IMR-90 (cell line): ENCODE measurements around the gene ARAP2. TPM values are rescaled to one million over a fixed set of nuclear protein-coding genes. Genes with fewer than 3 reads are reported as not detected.

Experiments used
- ATAC-seq: fragments of 200-7000 bp; cut with Tn5 transposase; 2 replicates; pipeline ENCODE4 v1.9.1; 2020; ENCODE audit warnings: low read depth, mild to moderate bottlenecking, moderate library complexity
- BruUV-seq: library from RNA; stranded (reverse); fragments of 400-500 nt; replicated peaks from 2 replicates; lab custom pipeline; 2021; lab: Mats Ljungman, UMichigan
- CTCF ChIA-PET: fragments of 300-600 bp; formaldehyde crosslinking; extraction: SDS; loops from one replicate; lab custom pipeline; 2021; ENCODE audit warnings: antibody characterized with exemption; lab: Yijun Ruan, JAX
- POLR2A ChIA-PET: fragments of 300-600 bp; sonication (Branson Sonifier 250); formaldehyde crosslinking; loops from one replicate; lab custom pipeline; 2022; ENCODE audit warnings: antibody characterized with exemption; ENCODE audit not compliant: unreplicated experiment; lab: Charles Lee
- DNase-seq: peaks from one replicate; pipeline ENCODE4 v3.0.0; 2013
- H2AFZ ChIP-seq: replicated peaks from 2 replicates; pipeline ENCODE3; 2013; ENCODE audit warnings: low read length, mild to moderate bottlenecking; ENCODE audit not compliant: poor library complexity
- H2AK5ac ChIP-seq: 2 replicates; pipeline ENCODE4 v1.6.1; 2013; ENCODE audit warnings: low read depth, low read length, inconsistent platforms
- H2AK9ac ChIP-seq: replicated peaks from 2 replicates; pipeline ENCODE3; 2013; ENCODE audit warnings: mild to moderate bottlenecking, low read depth, low read length, moderate library complexity; ENCODE audit not compliant: poor library complexity
- H2BK120ac ChIP-seq: 2 replicates; pipeline ENCODE4 v1.6.1; 2013; ENCODE audit warnings: low read depth, low read length, inconsistent platforms
- H2BK15ac ChIP-seq: 3 replicates; pipeline ENCODE4 v1.6.1; 2013; ENCODE audit warnings: low read depth, low read length, inconsistent platforms
- H2BK20ac ChIP-seq: 2 replicates; pipeline ENCODE4 v1.6.1; 2013; ENCODE audit warnings: low read depth, mild to moderate bottlenecking, inconsistent platforms, low read length, moderate library complexity
- H2BK5ac ChIP-seq: 2 replicates; pipeline ENCODE4 v1.6.1; 2013; ENCODE audit warnings: mild to moderate bottlenecking, low read depth, low read length, inconsistent platforms; ENCODE audit not compliant: poor library complexity, severe bottlenecking
- H3K14ac ChIP-seq: replicated peaks from 2 replicates; pipeline ENCODE4 v1.6.1; 2013; ENCODE audit warnings: low read depth, low read length, inconsistent platforms
- H3K18ac ChIP-seq: 2 replicates; pipeline ENCODE4 v1.6.1; 2013; ENCODE audit warnings: low read depth, low read length, control low read depth
- H3K23ac ChIP-seq: 2 replicates; pipeline ENCODE4 v1.6.1; 2013; ENCODE audit warnings: low read depth, low read length, inconsistent platforms
- H3K27ac ChIP-seq: 2 replicates; pipeline ENCODE4 v1.5.1; 2013; ENCODE audit warnings: mild to moderate bottlenecking, control low read depth, low read length; ENCODE audit not compliant: insufficient read depth
- H3K27me3 ChIP-seq: 2 replicates; pipeline ENCODE4 v1.6.1; 2013; ENCODE audit warnings: low read length; ENCODE audit not compliant: control insufficient read depth, insufficient read depth
- H3K36me3 ChIP-seq: 2 replicates; pipeline ENCODE4 v1.6.1; 2013; ENCODE audit warnings: low read length, mixed read lengths; ENCODE audit not compliant: control insufficient read depth, insufficient read depth
- H3K4ac ChIP-seq: 2 replicates; pipeline ENCODE4 v1.6.1; 2013; ENCODE audit warnings: low read depth, low read length, inconsistent platforms
- H3K4me1 ChIP-seq: 2 replicates; pipeline ENCODE4 v1.6.1; 2013; ENCODE audit warnings: low read length, mixed read lengths; ENCODE audit not compliant: control insufficient read depth, insufficient read depth
- H3K4me2 ChIP-seq: 2 replicates; pipeline ENCODE4 v1.6.1; 2013; ENCODE audit warnings: low read depth, mild to moderate bottlenecking, control low read depth, low read length, moderate library complexity
- H3K4me3 ChIP-seq: 2 replicates; pipeline ENCODE4 v1.5.1; 2013; ENCODE audit warnings: low read depth, mild to moderate bottlenecking, control low read depth, low read length, moderate library complexity; ENCODE audit not compliant: insufficient read depth
- H3K56ac ChIP-seq: 2 replicates; pipeline ENCODE4 v1.6.1; 2013; ENCODE audit warnings: low read length, inconsistent platforms; ENCODE audit not compliant: insufficient read depth; ENCODE audit errors: extremely low read depth
- H3K79me1 ChIP-seq, 2 experiments: 2 replicates each; pipeline ENCODE4 v1.6.1; 2013; ENCODE audit warnings: low read length in 2 of 2, inconsistent platforms in 1 of 2, low read depth in 1 of 2
- H3K9ac ChIP-seq: 2 replicates; pipeline ENCODE4 v1.6.1; 2013; ENCODE audit warnings: low read depth, low read length, control low read depth
- H3K9me1 ChIP-seq: 2 replicates; pipeline ENCODE4 v1.6.1; 2013; ENCODE audit warnings: low read length, inconsistent platforms; ENCODE audit not compliant: insufficient read depth
- H3K9me3 ChIP-seq: 2 replicates; pipeline ENCODE4 v1.6.1; 2013; ENCODE audit warnings: low read length; ENCODE audit not compliant: control insufficient read depth, insufficient read depth
- H4K20me1 ChIP-seq: 2 replicates; pipeline ENCODE4 v1.6.1; 2013; ENCODE audit warnings: low read length, inconsistent platforms; ENCODE audit not compliant: insufficient read depth
- H4K5ac ChIP-seq: 2 replicates; pipeline ENCODE4 v1.6.1; 2013; ENCODE audit warnings: mild to moderate bottlenecking, low read depth, low read length, control low read depth
- H4K8ac ChIP-seq, 2 experiments: 2 replicates each; pipeline ENCODE4 v1.6.1; 2013; ENCODE audit warnings: low read depth in 2 of 2, low read length in 2 of 2, control low read depth in 1 of 2, inconsistent platforms in 1 of 2
- H4K91ac ChIP-seq: 2 replicates; pipeline ENCODE4 v1.6.1; 2013; ENCODE audit warnings: low read depth, low read length, inconsistent platforms; ENCODE audit not compliant: insufficient read depth
- CTCF ChIP-seq: conservative IDR thresholded peaks from 2 replicates; pipeline ENCODE4 v1.5.1; 2012; ENCODE audit warnings: mild to moderate bottlenecking, low read depth, low read length, improper control_type of control experiment
- ELK1 ChIP-seq: fragments of 150-350 bp; IDR thresholded peaks from 2 replicates; pipeline ENCODE4 v1.6.1; 2016; ENCODE audit warnings: low read depth, mild to moderate bottlenecking, low read length, moderate library complexity, borderline replicate concordance
- FOS ChIP-seq: fragments of 150-350 bp; IDR thresholded peaks from 2 replicates; pipeline ENCODE4 v1.6.1; 2016; ENCODE audit warnings: low read depth, low read length
- MAFK ChIP-seq: IDR thresholded peaks from 2 replicates; pipeline ENCODE4 v1.6.1; 2012; ENCODE audit warnings: low read depth, low read length, improper control_type of control experiment
- MXI1 ChIP-seq: IDR thresholded peaks from 2 replicates; pipeline ENCODE4 v1.6.1; 2012; ENCODE audit warnings: low read depth, mild to moderate bottlenecking, low read length, moderate library complexity, borderline replicate concordance
- POLR2A ChIP-seq: IDR thresholded peaks from 2 replicates; pipeline ENCODE4 v1.6.1; 2012; ENCODE audit warnings: mild to moderate bottlenecking, low read depth, low read length
- RFX5 ChIP-seq: IDR thresholded peaks from 2 replicates; pipeline ENCODE4 v1.8.0; 2012; ENCODE audit warnings: low read depth, mild to moderate bottlenecking, low read length, moderate library complexity
- SMC3 ChIP-seq: fragments of 150-350 bp; IDR thresholded peaks from 2 replicates; pipeline ENCODE4 v1.6.1; 2016; ENCODE audit warnings: low read depth, mild to moderate bottlenecking, antibody characterized with exemption, low read length, moderate library complexity
- WGBS, 2 experiments: methylation state at CpG; one replicate each; pipeline versions ENCODE4 v1.1.5 to v1.1.7; 2013; ENCODE audit warnings: missing lambda C conversion rate in 2 of 2; ENCODE audit not compliant: insufficient read length in 1 of 2; ENCODE audit errors: extremely low coverage in 2 of 2; 5-methylcytosine and 5-hydroxymethylcytosine counted together
- dilution Hi-C: fragments of 300-500 bp; cut with HindIII; formaldehyde crosslinking; loops from one replicate; pipeline ENCODE4 v1.14.3; 2018; ENCODE audit warnings: low sequenced_read_pairs; ENCODE audit not compliant: unreplicated experiment
- in situ Hi-C: fragments of 300-500 bp; cut with MboI; formaldehyde crosslinking; loops from 3 replicates; pipeline ENCODE4 v1.14.3; 2019; ENCODE audit warnings: low sequenced_read_pairs, inconsistent platforms, mixed read lengths
- intact Hi-C: fragments of 100-400 bp; cut with micrococcal nuclease; formaldehyde crosslinking; loops from 2 replicates; pipeline ENCODE4 v1.10.0; 2022
- polyA plus RNA-seq, 3 experiments: library from polyadenylated mRNA; depleted of rRNA; stranded (reverse); fragments of >200 nt; gene quantifications; 2 replicates each; pipeline ENCODE4 v1.2.3, GENCODE V29; 2012; ENCODE audit warnings: low replicate concordance in 1 of 3
- total RNA-seq: library from RNA; depleted of rRNA; stranded (reverse); fragments of >200 nt; gene quantifications from 2 replicates; pipeline ENCODE4 v1.2.3, GENCODE V29; 2012

The ARAP2 gene
- total and polyA plus RNA-seq, 2 of the 4 experiments (the other 2 are of a cell fraction) = 0.32 to 1.8 TPM

- H2AK9ac ChIP-seq = no peak overlapping the region
- no peak overlapping the region for H3K14ac ChIP-seq
- no peaks in the 10 kb centered on the region for H3K36me3 ChIP-seq
- H4K8ac ChIP-seq = no peak overlapping the region
- H3K9ac ChIP-seq = no peak overlapping the region
- in situ Hi-C loops (no loop called here), intact Hi-C loops (no loop called here), dilution Hi-C loops (no loop called here)
- no peak overlapping the region for H3K4ac ChIP-seq
- H3K4me2 ChIP-seq = no peak overlapping the region
- no peak overlapping the region for H2AFZ ChIP-seq
- H3K23ac ChIP-seq = no peak overlapping the region
- peaks cover 2% of the 10 kb centered on the region; the same call in 1 of the 2 replicates for H3K9me3 ChIP-seq
- ChIA-PET POLR2A (no interaction called here), CTCF (no interaction called here)
- H3K4me1 ChIP-seq = no peaks in the 10 kb centered on the region
- H4K91ac ChIP-seq = no peak overlapping the region
- ATAC-seq (no peak), DNase-seq (no peak)
- no peaks in the 10 kb centered on the region for H3K9me1 ChIP-seq
- H3K56ac ChIP-seq = no peak overlapping the region
- no peak overlapping the region for H2BK5ac ChIP-seq
- H2BK15ac ChIP-seq = no peak overlapping the region
- no peak overlapping the region for H3K18ac ChIP-seq
- no peaks in the 10 kb centered on the region for H4K20me1 ChIP-seq
- H3K79me1 ChIP-seq = no peaks in the 10 kb centered on the region
- H3K27me3 ChIP-seq = no peaks in the 10 kb centered on the region
- no CpG with 5 or more reads among the region's 5 CpGs for WGBS, 2 experiments
- no peak overlapping the region for H4K5ac ChIP-seq
- no peak overlapping the region for H2AK5ac ChIP-seq
- H3K4me3 ChIP-seq = no peak overlapping the region
- no peak overlapping the region for H3K27ac ChIP-seq
- no TSS peak for BruUV-seq
- H2BK120ac ChIP-seq = no peak overlapping the region
- TF ChIP-seq FOS (no peak), MXI1 (no peak), CTCF (no peak), SMC3 (no peak), POLR2A (no peak), ELK1 (no peak), MAFK (no peak), RFX5 (no peak)
- H2BK20ac ChIP-seq = no peak overlapping the region
These were observed 217.1 kb downstream of the ARAP2 start for GRCh38 chr4:36027203-36027602.
